GM19099 (cell line): ENCODE results near the gene ANKRD31.

Source experiments
- POLR2A ChIP-seq: IDR thresholded peaks from 3 replicates; pipeline ENCODE4 v1.6.1; 2011; ENCODE audit warnings: low read depth; ENCODE audit not compliant: insufficient read length; ENCODE audit errors: extremely low read depth

The ANKRD31 gene

DNA sequence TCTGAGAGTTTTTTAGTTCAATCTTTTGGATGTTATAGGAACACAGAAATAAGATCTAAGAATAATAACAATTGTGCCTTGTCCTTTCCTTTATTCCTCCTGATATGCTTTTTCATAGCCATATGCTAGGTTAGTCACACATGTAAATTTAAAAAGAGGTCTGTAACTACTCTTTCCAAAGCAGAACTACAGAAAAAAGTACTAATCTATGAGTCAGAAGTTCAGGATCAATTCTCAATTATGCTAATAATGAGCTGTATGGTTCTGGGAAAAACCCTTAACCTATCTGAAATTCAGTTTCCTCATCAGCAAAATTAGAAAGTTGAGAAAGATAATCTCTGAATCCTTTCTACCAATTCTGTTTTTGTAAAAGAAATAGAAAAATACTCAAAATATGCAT, 44.4 kb downstream of the ANKRD31 start:
- no peak for TF ChIP-seq POLR2A

DNA sequence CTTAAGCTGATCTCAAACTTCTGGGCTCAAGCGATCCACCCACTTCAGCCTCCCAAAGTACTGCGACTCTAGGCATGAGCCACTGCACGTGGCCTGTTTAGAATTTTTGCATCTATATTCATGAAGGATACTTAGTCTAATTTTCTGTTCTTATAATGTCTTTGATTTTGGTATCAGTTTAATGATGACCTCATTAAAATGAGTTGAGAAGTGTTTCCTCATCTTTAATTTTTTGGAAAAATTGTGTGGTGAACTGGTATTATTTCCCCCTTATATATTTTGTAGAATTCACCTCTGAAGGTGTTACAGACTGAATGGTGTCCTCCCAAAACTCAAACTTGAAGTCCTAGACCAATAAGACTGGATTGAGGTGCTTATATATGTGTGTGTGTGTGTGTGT, 46.5 kb downstream of the ANKRD31 start:
- TF ChIP-seq POLR2A, result no peak

DNA sequence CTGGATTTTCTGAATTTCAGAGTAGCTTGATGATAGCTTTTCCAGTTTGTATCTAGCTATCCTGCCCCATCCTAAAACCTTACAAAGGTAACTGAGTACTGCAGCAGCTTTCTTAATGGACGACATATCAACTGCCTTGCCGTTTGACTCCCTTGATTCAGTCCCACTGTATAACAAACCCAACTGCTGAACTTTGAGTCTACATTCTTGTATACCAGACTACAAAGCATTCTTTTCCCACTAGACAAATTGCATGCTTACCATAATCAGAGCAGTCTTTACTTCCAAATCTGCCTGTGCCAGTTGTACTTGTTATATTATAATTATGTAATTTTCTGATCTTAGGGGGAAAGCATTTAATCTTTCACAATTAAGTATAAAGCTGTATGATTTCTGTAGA, 47.3 kb downstream of the ANKRD31 start:
- no peak for TF ChIP-seq POLR2A

DNA sequence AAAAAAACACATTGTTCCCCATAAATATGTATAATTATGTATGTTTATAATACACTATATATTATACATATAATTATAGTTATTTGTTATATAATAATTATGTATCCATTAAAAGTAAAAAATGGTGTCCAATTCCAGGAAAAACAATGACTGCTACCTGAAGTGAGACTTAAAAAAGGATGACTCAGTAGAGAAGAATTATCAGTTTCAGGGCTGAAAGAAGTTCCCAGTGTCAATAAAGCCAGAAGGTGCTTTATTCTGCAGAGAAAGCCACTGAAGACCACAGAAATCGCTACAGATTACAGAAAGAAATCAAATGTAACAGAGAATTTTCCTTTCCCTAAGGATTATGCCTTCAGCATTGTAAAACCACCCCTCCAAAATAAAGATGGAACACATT, 50.9 kb downstream of the ANKRD31 start:
- TF ChIP-seq POLR2A, result no peak

DNA sequence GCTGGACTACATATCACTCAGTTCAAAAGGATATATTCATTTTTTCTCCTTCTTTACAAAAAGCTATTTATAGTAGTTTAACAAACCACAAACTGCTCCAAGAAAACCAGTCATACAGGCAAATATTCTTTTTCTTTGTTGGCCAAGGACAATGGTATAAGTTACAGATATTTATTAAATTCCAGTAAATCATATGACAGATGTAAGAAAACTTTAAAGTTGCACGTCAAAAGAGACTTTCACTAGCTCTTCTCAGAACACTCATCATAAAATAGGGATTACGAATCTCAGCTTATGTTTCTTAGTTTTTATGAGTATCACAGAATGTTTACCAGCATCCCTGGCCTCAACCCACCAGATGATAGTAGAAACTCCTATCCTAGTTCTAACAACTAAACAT, 67.2 kb downstream of the ANKRD31 start:
- TF ChIP-seq POLR2A, result no peak

DNA sequence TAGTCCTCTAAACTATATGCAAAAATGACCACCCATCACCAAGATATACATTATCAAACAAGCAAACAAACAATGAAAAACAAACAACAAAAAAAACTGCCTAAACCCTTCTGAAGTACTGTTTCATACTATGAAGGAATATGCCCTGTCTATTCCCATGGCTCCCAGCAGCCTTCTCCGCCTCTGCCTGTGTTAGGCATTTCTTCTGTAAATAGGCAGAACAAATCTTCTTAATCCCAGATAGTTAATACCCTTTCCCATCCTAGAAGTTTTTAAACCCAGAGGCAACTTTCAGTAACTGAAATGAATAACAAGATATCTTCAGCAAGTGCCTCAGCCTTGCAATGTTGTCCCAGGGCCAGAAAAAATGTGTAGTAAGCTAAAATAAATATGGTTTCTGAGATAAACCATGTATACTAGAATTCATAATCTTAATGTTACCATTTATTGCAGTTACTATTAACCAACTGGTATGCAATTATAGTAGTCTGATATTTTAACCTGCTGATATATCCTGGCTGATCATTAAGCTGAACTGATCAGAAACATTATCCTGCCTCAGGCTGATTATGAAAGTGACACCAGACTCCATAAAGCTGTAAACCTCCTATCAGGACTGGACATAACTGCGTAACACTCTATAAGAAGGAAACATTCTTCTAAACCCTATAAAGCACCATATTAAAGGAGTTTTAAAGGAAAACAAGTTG, 68.5 kb downstream of the ANKRD31 start:
- no peak for TF ChIP-seq POLR2A

DNA sequence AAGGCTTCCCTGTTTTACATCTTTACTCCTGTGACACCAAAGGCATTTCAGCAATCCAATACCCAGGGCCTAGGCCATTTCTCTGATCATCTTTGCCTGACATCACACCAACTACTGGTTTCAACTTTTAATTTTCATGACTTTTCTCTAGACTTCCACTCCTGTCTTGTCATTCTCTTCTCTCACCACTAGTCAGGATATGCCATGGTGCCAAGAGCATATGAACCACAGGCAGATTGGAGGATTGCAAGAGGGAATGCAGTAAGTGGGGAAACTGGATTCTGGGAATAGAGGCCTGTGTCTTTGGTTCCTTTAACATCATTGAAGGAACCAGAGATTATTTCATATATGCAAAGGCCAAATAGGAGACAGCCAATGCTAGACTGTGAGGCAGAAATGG, 69.3 kb downstream of the ANKRD31 start:
- TF ChIP-seq POLR2A, result no peak

DNA sequence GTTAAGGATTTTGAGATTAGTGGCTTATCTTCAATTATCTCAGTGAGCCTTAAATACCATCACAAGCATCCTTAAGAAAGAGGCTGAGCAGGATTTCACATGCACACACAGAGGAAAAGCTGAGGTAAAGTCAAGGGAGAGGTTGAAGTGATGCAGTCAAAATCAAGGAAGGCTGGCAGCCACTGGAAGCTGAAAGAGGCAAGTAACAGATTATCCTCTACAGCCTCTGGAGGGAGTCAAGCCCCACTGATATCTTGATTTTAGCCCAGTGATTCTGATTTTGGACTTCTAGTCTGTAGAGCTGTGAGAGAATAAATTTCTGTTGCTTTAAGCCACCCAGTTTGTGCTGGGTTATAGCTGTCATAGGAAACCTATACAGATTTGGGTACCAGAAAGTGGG, 80.1 kb downstream of the ANKRD31 start:
- no peak for TF ChIP-seq POLR2A

DNA sequence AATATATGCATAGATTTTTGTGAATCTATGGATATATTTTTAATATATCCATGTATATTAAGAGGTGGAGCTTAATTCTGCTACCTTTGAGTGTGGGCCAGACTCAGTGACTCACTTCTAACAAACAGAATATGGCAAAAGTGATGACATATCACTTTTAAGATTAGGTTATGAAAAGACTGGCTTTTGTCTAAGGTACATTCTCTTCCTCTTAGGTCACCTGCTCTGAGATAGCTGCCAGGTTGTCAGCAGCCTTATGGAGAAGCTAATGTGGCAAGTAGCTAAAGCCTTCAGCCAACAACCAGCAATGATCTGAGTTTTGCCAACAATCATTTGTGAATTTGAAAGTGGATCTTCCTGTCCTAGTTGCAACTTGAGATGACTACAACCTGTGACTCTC, 83.8 kb downstream of the ANKRD31 start:
- no peak for TF ChIP-seq POLR2A

DNA sequence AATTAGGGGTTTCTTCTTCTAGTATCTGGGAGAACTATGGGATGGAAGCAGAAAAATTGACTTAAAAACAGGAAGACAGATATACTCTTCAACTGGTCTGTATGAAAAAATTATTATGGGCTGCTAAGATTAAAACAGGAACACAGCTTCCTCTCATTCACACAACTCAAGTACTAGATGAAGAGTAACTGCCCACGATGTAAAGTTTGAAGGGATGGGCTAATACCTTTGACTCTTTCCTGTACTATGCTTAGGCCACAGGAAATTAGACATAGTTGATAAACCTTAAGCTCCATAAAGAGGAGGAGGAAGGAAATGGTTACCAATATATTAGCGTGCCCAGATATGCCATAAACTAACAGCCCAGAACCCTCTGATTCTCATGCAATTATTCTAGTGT, 88.6 kb downstream of the ANKRD31 start:
- no peak for TF ChIP-seq POLR2A

DNA sequence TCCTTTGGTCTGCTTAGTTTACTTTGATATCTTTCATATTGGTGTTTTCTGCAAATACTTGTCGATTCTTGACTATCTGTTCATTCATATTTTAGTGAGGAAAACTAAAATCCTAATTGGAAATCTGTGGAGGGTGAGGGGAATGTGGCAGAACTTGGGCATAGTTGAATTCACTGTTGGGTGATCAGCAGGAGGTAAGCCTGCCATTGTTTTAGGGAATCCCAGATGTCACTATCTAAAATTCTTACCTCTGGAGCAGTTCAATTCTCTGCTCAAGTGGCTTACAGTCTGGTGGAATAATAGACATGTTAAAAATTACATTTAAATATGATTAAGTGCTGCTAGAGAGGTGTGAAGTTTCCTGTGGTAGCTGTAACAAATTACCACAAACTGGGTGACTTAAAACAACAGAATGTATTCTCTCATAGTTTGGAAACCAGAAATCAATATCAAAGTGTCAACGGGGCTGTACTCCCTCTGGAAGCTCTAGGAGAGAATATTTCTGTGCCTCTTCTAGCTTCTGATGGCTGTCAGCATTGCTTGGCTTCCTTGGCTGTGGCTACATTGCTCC, 94.0 kb downstream of the ANKRD31 start:
- no peak for TF ChIP-seq POLR2A

DNA sequence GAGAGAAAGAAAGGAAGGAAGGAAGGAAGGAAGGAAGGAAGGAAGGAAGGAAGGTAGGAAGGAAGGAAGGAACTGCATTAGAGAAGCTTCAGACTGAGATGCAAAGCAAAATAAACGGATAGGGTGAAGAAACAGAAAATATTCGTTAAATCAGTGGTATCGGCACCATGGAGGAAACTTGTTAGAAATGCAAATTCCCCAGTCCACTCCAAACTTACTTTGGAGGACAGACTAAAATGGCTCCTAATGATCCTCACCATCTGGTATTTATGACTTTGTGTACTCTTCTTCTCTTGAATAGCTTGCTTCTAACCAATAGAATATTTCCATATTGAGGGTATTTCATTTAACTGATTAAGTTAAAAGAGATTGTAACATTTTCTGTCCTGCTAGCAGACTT, 96.4 kb downstream of the ANKRD31 start:
- TF ChIP-seq POLR2A, result no peak

DNA sequence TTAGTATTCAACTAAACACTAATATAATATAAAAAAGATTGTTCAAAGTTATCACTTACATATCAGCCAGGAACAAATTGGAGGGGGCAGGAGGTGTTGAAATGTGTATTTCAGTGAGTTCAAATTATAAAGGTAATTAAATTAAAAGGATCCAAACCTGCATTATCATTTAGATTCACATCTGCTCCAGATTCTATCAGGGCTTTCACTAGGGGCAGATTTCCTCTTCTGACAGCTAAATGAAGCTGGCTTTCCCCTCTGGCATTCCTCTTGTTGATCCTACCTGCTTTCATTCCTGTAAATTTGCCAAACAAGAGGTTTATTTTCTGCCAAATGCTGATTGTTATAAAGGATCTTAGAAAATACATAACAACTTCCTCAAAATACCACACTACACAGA, 98.0 kb downstream of the ANKRD31 start:
- TF ChIP-seq POLR2A, result no peak

DNA sequence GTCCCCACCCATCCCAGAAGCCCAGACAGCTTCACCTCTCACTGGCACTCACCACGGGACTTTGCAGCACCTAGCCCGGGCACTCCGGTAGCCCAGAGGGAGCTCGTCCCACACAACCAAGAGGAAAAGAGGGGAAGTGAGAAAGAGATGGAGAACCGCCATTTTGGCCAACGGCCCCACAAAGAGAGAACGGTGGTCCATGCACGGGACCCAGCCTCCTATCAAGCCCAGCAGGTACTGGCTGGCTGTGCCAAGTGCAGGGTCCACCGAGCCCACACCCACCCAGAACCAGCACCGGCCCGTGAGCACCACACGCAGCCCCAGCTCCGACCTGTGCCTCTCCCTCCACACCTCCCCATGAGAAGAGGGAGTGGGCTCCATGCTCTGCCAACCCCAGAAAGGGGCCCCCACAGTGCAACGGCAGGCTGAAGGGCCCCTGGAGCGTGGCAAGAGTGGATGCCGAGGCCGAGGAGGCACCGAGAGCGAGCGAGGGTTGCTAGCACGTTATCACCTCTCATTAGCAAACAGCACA, 105.8 kb downstream of the ANKRD31 start:
- TF ChIP-seq POLR2A, result no peak

DNA sequence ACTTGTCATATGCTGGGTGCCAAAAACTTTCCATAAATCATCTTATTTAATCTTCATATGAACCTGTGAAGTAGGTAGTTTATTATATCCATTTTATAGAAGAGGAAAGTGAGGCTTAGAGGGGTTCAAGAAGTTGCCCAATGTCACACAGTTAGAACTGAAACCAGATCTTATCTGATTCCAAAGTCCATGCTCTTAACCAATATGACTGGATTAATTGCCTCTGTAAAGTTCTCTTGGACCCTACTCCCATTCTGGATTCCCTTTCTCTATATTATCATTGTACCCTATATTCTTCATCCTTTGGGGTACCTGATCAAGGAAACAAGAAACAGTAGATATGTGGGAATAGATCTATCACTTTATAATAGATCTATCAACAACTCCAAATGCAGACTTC, 119.8 kb downstream of the ANKRD31 start:
- no peak for TF ChIP-seq POLR2A

DNA sequence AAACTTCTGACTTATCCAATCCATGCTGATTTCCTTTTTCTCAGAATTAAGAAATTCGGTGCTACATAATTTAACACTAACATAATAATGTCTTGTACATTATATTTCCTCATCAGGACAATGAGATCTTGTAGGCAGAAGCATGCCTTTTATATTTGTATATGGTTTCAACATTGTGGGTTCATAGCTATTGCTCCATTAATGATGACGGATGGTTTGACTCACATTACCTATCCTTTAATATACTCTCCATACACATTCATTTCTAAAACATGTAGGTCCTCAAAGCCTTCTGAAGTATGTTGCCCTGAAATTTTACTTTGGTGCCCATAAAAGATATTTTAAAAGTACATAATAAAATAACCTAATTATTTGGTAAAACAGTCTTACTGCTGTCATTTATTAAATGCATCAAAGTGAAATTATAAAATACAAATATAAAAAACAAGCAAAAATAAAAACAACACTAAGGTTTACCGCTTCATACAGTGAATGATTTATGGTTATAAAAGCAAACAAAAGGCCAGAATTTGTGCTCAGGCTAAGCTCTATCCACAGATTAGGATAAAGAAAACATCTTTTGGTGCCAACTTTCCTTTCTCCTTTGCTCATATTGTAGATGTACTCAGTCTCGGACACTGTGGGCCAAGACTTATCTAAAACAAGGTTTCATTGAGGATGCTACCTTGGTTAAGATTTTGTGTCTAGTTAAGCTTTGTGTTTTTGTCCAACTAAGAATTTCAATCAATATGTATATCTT, 123.1 kb downstream of the ANKRD31 start:
- no peak for TF ChIP-seq POLR2A
